Prostate gland (tissue), 1 donor: ENCODE measurements around the gene WASHC4.

Experiments
- POLR2A ChIP-seq: fragments of 450-650 bp; IDR thresholded peaks from one replicate; pipeline ENCODE4 v1.6.1; 2016; ENCODE audit warnings: antibody characterized with exemption, mild to moderate bottlenecking
- POLR2AphosphoS5 ChIP-seq: sonication (generic); formaldehyde crosslinking; IDR thresholded peaks from one replicate; pipeline ENCODE4 v1.6.1; 2017; ENCODE audit warnings: antibody characterized with exemption

DNA sequence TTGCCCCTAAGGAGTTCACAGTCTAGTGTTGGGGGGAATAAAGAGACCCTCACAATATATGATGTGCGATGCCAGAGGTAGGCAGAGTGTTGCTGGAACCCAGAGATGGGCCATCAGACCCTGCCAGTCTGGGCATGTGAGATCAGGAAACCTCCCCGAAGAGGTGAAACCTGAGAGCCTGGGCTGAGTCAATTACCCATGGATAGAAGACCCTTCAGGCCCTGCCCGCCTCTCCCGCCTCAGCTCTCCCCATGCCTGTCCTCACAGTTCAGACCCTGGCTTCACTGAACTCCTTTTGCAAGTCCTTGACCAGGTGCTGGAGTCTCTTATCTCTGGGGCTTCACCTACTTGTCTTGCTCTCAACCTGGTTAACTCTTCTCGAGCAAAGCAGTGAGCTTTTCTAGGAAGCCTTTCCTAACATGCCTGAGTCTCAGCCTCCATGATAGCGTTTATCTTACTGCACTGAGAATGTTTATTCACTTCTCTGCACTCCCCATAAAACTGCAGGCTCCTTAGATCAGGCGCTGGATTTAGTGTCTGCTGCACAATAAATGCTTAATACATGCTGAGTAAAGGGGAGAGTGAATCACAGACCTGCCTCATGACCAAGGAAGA, 42.9 kb upstream of the WASHC4 start:
- TF ChIP-seq POLR2A (no peak), POLR2AphosphoS5 (no peak)
